Bronchial epithelial cell (primary cell): Measurements from ENCODE around the gene DNAH6. TPM values are rescaled to one million over a fixed set of nuclear protein-coding genes. Genes with fewer than 3 reads are reported as not detected.
A peak's percentile ranks its signal among the peaks of the same experiment; 100 is the strongest.

ENCODE experiments used
- DNase-seq: peaks from one replicate; pipeline ENCODE4 v3.0.0-alpha.2; 2010; ENCODE audit warnings: low read depth
- FAIRE-seq: peaks from 2 replicates; lab custom pipeline; 2011; peaks lifted over from hg19 to GRCh38; lab: Jason Lieb, UNC
- H3K27me3 ChIP-seq: 2 replicates; pipeline ENCODE4 v1.5.1; 2011; ENCODE audit warnings: low read length; ENCODE audit not compliant: control insufficient read depth, insufficient read depth
- H3K36me3 ChIP-seq: 2 replicates; pipeline ENCODE4 v1.5.1; 2011; ENCODE audit warnings: low read length; ENCODE audit not compliant: control insufficient read depth, insufficient read depth
- H3K4me3 ChIP-seq: 2 replicates; pipeline ENCODE4 v1.5.1; 2011; ENCODE audit warnings: mild to moderate bottlenecking, low read depth, low read length, control low read depth
- total RNA-seq: library from RNA; depleted of rRNA; stranded (reverse); fragments of >200 nt; gene quantifications from 2 replicates; pipeline ENCODE4 v1.2.1, GENCODE V29; 2014
- TF ChIP-seq, protein P1 (sequence below): IDR thresholded peaks from 2 replicates; pipeline ENCODE4 v1.5.1; 2011; ENCODE audit warnings: mild to moderate bottlenecking, moderate library complexity, low read length, control low read depth, inconsistent platforms; ENCODE audit not compliant: insufficient read depth, severe bottlenecking

DNAH6 gene
- total RNA-seq, 1 donor from 2014 or later: under 0.01 TPM

DNA sequence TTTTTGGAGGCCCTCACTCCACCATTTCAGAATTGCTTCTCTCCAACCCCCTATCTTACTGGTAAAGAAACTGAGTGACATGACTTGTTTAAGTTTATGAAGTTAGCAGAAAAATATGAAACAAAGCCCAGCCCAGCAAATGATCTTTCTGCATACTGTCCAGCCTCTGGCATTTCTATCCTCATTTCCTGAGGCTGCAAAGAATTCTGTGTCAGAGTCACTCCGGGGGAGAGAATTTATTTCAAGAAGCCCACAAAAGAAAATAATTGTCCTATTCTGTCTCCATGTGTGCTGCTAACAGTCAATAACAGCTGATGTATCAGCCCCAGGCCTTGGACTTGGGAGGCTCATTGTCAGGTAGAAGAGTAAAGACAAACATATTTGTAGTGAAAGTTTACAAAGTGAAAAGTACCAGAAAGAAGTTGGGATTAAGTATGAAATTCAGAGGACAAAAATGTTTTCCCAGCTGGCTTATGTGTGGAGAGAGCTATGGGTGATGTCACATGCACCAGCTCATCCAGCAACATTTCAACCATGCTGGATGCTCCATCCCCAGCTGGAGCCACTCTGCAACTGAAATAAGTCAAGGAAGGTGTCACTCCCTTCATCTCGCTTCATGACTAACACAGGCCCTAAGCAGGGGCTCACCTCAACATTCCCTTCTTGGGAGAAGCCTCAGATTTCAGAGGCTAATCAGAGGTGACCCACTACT lies 322.3 kb downstream of the DNAH6 start:
- TF ChIP-seq, protein P1, sequence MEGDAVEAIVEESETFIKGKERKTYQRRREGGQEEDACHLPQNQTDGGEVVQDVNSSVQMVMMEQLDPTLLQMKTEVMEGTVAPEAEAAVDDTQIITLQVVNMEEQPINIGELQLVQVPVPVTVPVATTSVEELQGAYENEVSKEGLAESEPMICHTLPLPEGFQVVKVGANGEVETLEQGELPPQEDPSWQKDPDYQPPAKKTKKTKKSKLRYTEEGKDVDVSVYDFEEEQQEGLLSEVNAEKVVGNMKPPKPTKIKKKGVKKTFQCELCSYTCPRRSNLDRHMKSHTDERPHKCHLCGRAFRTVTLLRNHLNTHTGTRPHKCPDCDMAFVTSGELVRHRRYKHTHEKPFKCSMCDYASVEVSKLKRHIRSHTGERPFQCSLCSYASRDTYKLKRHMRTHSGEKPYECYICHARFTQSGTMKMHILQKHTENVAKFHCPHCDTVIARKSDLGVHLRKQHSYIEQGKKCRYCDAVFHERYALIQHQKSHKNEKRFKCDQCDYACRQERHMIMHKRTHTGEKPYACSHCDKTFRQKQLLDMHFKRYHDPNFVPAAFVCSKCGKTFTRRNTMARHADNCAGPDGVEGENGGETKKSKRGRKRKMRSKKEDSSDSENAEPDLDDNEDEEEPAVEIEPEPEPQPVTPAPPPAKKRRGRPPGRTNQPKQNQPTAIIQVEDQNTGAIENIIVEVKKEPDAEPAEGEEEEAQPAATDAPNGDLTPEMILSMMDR: no peak
- FAIRE-seq (no peak), DNase-seq (no peak)
- no peaks in the 10 kb centered on the region for H3K27me3 ChIP-seq
- no peak overlapping the region for H3K4me3 ChIP-seq
- H3K36me3 ChIP-seq: no peaks in the 10 kb centered on the region

GRCh38 chr2:84839851-84840250 lies 323.6 kb downstream of the DNAH6 start:
- no peak overlapping the region for H3K4me3 ChIP-seq
- FAIRE-seq: no peak
- H3K36me3 ChIP-seq: no peaks in the 10 kb centered on the region
- H3K27me3 ChIP-seq: no peaks in the 10 kb centered on the region
- TF ChIP-seq, protein P1: no peak
- no peak for DNase-seq

DNA sequence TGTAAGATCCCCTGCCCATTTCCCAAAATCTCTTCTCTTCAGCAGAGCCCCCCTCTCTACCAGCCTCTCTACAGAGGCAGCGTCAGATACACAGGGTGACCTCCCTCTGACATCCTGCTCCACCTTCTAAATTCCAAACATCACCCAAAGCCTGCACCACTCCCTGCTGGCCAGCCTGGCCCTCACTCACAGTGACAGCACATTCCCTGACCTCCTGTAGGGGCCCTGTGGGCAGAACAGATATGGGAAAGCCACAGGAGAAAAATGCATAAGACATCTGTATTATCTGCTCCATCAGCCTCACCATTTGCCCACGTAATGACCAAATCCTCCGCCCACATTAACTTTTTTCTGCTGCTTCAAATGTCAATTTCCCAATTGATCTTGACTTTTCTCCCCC lies 324.0 kb downstream of the DNAH6 start:
- DNase-seq (no peak), FAIRE-seq (no peak)
- TF ChIP-seq, protein P1: no peak
- Histone ChIP-seq H3K27me3 (no peaks in the 10 kb centered on the region), H3K36me3 (no peaks in the 10 kb centered on the region), H3K4me3 (no peak overlapping the region)

- FAIRE-seq (no peak), DNase-seq (no peak)
- no peaks in the 10 kb centered on the region for H3K27me3 ChIP-seq
Observed at GRCh38 chr2:84841577-84841976, 325.3 kb downstream of the DNAH6 start.

GRCh38 chr2:84844141-84844540 lies 327.8 kb downstream of the DNAH6 start:
- no peaks in the 10 kb centered on the region for H3K36me3 ChIP-seq
- no peak for DNase-seq
- FAIRE-seq: peak; percentile 13
- no peaks in the 10 kb centered on the region for H3K27me3 ChIP-seq
- no peak overlapping the region for H3K4me3 ChIP-seq
- TF ChIP-seq, protein P1: no peak

More at GRCh38 chr2:84841577-84841976, 325.3 kb downstream of the DNAH6 start:
- Histone ChIP-seq H3K4me3 (no peak overlapping the region), H3K36me3 (no peaks in the 10 kb centered on the region)
- TF ChIP-seq, protein P1: no peak
